Parathyroid adenoma (tissue), 2 donors: ENCODE results near the gene GSTM1.

Experiments used
- H2AFZ ChIP-seq: fragments of 300-600 bp; sonication (generic); one replicate; pipeline ENCODE4 v1.7.0; 2017; ENCODE audit warnings: antibody characterized with exemption, mild to moderate bottlenecking
- H3K27ac ChIP-seq: fragments of 300-600 bp; sonication (generic); one replicate; pipeline ENCODE4 v1.7.0; 2017
- H3K27me3 ChIP-seq: fragments of 300-600 bp; sonication (generic); one replicate; pipeline ENCODE4 v1.7.0; 2017; ENCODE audit warnings: low read length; ENCODE audit not compliant: control insufficient read depth, insufficient read depth
- H3K36me3 ChIP-seq: fragments of 300-600 bp; sonication (generic); one replicate; pipeline ENCODE4 v1.7.0; 2017; ENCODE audit warnings: low read length; ENCODE audit not compliant: control insufficient read depth, insufficient read depth
- H3K4me1 ChIP-seq: fragments of 300-600 bp; sonication (generic); one replicate; pipeline ENCODE4 v1.7.0; 2017; ENCODE audit warnings: control low read depth
- H3K4me2 ChIP-seq: fragments of 300-600 bp; sonication (generic); one replicate; pipeline ENCODE4 v1.7.0; 2017; ENCODE audit warnings: low read length
- H3K4me3 ChIP-seq: fragments of 300-600 bp; sonication (generic); one replicate; pipeline ENCODE4 v1.7.0; 2017; ENCODE audit warnings: low read depth, low read length
- H3K79me2 ChIP-seq: fragments of 300-600 bp; sonication (generic); one replicate; pipeline ENCODE4 v1.7.0; 2017; ENCODE audit warnings: control low read depth
- H3K9ac ChIP-seq: fragments of 300-600 bp; sonication (generic); one replicate; pipeline ENCODE4 v1.7.0; 2017; ENCODE audit warnings: mild to moderate bottlenecking
- H3K9me3 ChIP-seq: fragments of 300-600 bp; sonication (generic); one replicate; pipeline ENCODE4 v1.7.0; 2017; ENCODE audit warnings: low read length; ENCODE audit not compliant: control insufficient read depth
- TF ChIP-seq, protein P1 (sequence below): fragments of 300-600 bp; sonication (generic); IDR thresholded peaks from one replicate; pipeline ENCODE4 v1.7.0; 2017; ENCODE audit warnings: antibody characterized with exemption, mild to moderate bottlenecking
- donor health status: primary hyperparathyroidism.

Gene GSTM1

DNA sequence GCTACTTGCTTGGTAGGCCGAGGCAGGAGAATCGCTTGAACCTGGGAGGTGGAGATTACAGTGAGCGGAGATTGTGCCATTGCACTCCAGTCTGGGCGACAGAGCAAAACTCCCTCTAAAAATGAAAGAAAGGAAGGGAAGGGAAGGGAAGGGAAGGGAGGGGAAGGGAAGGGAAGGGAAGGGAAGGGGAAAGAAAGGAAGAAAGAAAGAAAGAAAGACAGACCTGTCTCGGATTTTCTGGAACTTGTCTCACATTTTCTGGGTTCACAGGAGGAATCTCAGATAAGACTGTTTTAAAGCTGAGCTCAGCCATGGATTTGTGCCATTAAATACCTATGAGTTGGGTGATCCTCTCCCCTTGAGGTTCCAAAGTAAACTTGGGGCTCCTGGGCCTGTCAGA lies 37.3 kb downstream of the GSTM1 start:
- TF ChIP-seq, protein P1, sequence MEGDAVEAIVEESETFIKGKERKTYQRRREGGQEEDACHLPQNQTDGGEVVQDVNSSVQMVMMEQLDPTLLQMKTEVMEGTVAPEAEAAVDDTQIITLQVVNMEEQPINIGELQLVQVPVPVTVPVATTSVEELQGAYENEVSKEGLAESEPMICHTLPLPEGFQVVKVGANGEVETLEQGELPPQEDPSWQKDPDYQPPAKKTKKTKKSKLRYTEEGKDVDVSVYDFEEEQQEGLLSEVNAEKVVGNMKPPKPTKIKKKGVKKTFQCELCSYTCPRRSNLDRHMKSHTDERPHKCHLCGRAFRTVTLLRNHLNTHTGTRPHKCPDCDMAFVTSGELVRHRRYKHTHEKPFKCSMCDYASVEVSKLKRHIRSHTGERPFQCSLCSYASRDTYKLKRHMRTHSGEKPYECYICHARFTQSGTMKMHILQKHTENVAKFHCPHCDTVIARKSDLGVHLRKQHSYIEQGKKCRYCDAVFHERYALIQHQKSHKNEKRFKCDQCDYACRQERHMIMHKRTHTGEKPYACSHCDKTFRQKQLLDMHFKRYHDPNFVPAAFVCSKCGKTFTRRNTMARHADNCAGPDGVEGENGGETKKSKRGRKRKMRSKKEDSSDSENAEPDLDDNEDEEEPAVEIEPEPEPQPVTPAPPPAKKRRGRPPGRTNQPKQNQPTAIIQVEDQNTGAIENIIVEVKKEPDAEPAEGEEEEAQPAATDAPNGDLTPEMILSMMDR = no peak
- no peak overlapping the region for H3K4me2 ChIP-seq
- no peak overlapping the region for H2AFZ ChIP-seq

GRCh38 chr1:109725510-109725909 lies 37.9 kb downstream of the GSTM1 start:
- H3K9ac ChIP-seq = no peak overlapping the region
- no peak overlapping the region for H3K27ac ChIP-seq
- no peaks in the 10 kb centered on the region for H3K9me3 ChIP-seq
- TF ChIP-seq, protein P1 = no peak
- no peak overlapping the region for H3K4me2 ChIP-seq
- no peaks in the 10 kb centered on the region for H3K36me3 ChIP-seq
- no peak overlapping the region for H2AFZ ChIP-seq
- no peaks in the 10 kb centered on the region for H3K27me3 ChIP-seq
- no peaks in the 10 kb centered on the region for H3K79me2 ChIP-seq
- H3K4me1 ChIP-seq = no peaks in the 10 kb centered on the region
- no peak overlapping the region for H3K4me3 ChIP-seq

More for the DNA sequence above, 37.3 kb downstream of the GSTM1 start:
- no peak overlapping the region for H3K9ac ChIP-seq
- no peak overlapping the region for H3K27ac ChIP-seq
- no peaks in the 10 kb centered on the region for H3K9me3 ChIP-seq
- no peaks in the 10 kb centered on the region for H3K79me2 ChIP-seq
- H3K4me3 ChIP-seq = no peak overlapping the region
- H3K36me3 ChIP-seq = no peaks in the 10 kb centered on the region
- no peaks in the 10 kb centered on the region for H3K27me3 ChIP-seq
- no peaks in the 10 kb centered on the region for H3K4me1 ChIP-seq

DNA sequence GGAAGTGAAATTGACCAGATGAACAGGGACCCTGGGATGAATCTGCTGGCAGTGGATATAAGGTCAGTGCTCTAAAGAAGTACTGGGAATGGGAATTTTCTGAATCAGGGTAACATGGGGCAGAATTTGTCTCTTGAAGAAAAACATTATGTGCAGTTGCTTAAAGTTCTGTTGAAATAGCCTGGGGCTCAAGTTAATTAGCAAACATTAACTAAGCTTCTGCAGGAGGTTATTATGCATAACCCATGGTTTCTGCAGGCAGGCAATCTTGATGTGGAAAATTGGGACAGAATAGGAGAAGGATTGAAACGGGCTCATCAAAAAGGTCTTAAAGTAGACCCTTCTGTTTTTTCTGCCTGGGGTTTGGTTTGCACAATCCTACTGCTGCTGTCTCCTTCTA lies 38.4 kb downstream of the GSTM1 start:
- no peaks in the 10 kb centered on the region for H3K79me2 ChIP-seq
- H3K27me3 ChIP-seq = no peaks in the 10 kb centered on the region
- no peaks in the 10 kb centered on the region for H3K9me3 ChIP-seq
- H3K36me3 ChIP-seq = no peaks in the 10 kb centered on the region
- no peak overlapping the region for H3K9ac ChIP-seq
- TF ChIP-seq, protein P1 = no peak
- H3K4me1 ChIP-seq = no peaks in the 10 kb centered on the region
- no peak overlapping the region for H3K27ac ChIP-seq
- H3K4me2 ChIP-seq = no peak overlapping the region
- no peak overlapping the region for H2AFZ ChIP-seq
- no peak overlapping the region for H3K4me3 ChIP-seq

- Histone ChIP-seq H3K36me3 (no peaks in the 10 kb centered on the region), H3K4me2 (no peak overlapping the region), H3K4me1 (no peaks in the 10 kb centered on the region), H3K27ac (no peak overlapping the region), H3K9me3 (no peaks in the 10 kb centered on the region), H3K4me3 (no peak overlapping the region), H2AFZ (no peak overlapping the region), H3K9ac (no peak overlapping the region), H3K27me3 (no peaks in the 10 kb centered on the region), H3K79me2 (no peaks in the 10 kb centered on the region)
- TF ChIP-seq, protein P1 = no peak
These were observed 39.2 kb downstream of the GSTM1 start for GRCh38 chr1:109726728-109727373.

GRCh38 chr1:109728870-109729269 lies 41.3 kb downstream of the GSTM1 start:
- H3K4me2 ChIP-seq = no peak overlapping the region
- H3K36me3 ChIP-seq = no peaks in the 10 kb centered on the region
- no peak overlapping the region for H2AFZ ChIP-seq
- no peaks in the 10 kb centered on the region for H3K4me1 ChIP-seq
- no peak overlapping the region for H3K27ac ChIP-seq
- H3K4me3 ChIP-seq = no peak overlapping the region
- no peaks in the 10 kb centered on the region for H3K9me3 ChIP-seq
- no peaks in the 10 kb centered on the region for H3K27me3 ChIP-seq
- no peak overlapping the region for H3K9ac ChIP-seq
- TF ChIP-seq, protein P1 = no peak
- no peaks in the 10 kb centered on the region for H3K79me2 ChIP-seq
